H7 (cell line): ENCODE results near the gene PIK3R3. TPM values are rescaled to one million over a fixed set of nuclear protein-coding genes. Genes with fewer than 3 reads are reported as not detected.
"Not testable (repeated sequence)": the region's sequence is repeated elsewhere in the genome, so short reads cannot be mapped to it uniquely, and the experiment has no call there.

Experiments
- DNase-seq: peaks from one replicate; pipeline ENCODE4 v3.0.0; 2012
- H3K27me3 ChIP-seq: 2 replicates; pipeline ENCODE4 v1.6.0; 2011; ENCODE audit warnings: mild to moderate bottlenecking, low read length; ENCODE audit not compliant: control insufficient read depth, insufficient read depth
- H3K36me3 ChIP-seq: replicated peaks from 2 replicates; pipeline ENCODE4 v1.5.1; 2011; ENCODE audit warnings: low read length; ENCODE audit not compliant: control insufficient read depth, insufficient read depth
- H3K4me3 ChIP-seq: 2 replicates; pipeline ENCODE4 v1.5.1; 2011; ENCODE audit warnings: low read depth, mild to moderate bottlenecking, control low read depth, low read length, moderate library complexity; ENCODE audit not compliant: insufficient read depth
- total RNA-seq: library from RNA; depleted of rRNA; stranded (reverse); fragments of >200 nt; shearing (Covaris generic); gene quantifications from 2 replicates; pipeline ENCODE4 v1.2.3, GENCODE V29; 2014

Gene PIK3R3
- total RNA-seq, 1 experiment from 2014 or later: 5.7 TPM

GRCh38 chr1:46077644-46078043 is 54.8 kb downstream of the PIK3R3 start:
- Histone ChIP-seq H3K4me3 (no peak overlapping the region), H3K27me3 (no peaks in the 10 kb centered on the region), H3K36me3 (no peaks in the 10 kb centered on the region)
- no peak for DNase-seq

GRCh38 chr1:46076343-46076742 is 56.1 kb downstream of the PIK3R3 start:
- no peaks in the 10 kb centered on the region for H3K27me3 ChIP-seq
- no peak overlapping the region for H3K4me3 ChIP-seq
- no peaks in the 10 kb centered on the region for H3K36me3 ChIP-seq
- DNase-seq: no peak

- H3K27me3 ChIP-seq: no peaks in the 10 kb centered on the region
- H3K4me3 ChIP-seq: no peak overlapping the region
- DNase-seq: no peak
- H3K36me3 ChIP-seq: no peaks in the 10 kb centered on the region
Measured at GRCh38 chr1:46072975-46073374, 59.5 kb downstream of the PIK3R3 start.

- H3K4me3 ChIP-seq: no peak overlapping the region
- H3K36me3 ChIP-seq: no peaks in the 10 kb centered on the region
- DNase-seq: no peak
- H3K27me3 ChIP-seq: no peaks in the 10 kb centered on the region
Measured at GRCh38 chr1:46070164-46070814, 62.1 kb downstream of the PIK3R3 start.

- DNase-seq: no peak
- no peaks in the 10 kb centered on the region for H3K36me3 ChIP-seq
- H3K4me3 ChIP-seq: no peak overlapping the region
- H3K27me3 ChIP-seq: no peaks in the 10 kb centered on the region
Measured at GRCh38 chr1:46068525-46068924, 63.9 kb downstream of the PIK3R3 start.

- DNase-seq: no peak
Measured at GRCh38 chr1:46067652-46068051, 64.8 kb downstream of the PIK3R3 start.

GRCh38 chr1:46065405-46065804 is 67.0 kb downstream of the PIK3R3 start:
- H3K4me3 ChIP-seq: no peak overlapping the region
- DNase-seq: no peak

More at GRCh38 chr1:46067652-46068051, 64.8 kb downstream of the PIK3R3 start:
- Histone ChIP-seq H3K27me3 (no peaks in the 10 kb centered on the region), H3K36me3 (no peaks in the 10 kb centered on the region), H3K4me3 (no peak overlapping the region)

GRCh38 chr1:46064708-46065107 is 67.7 kb downstream of the PIK3R3 start:
- Histone ChIP-seq H3K4me3 (no peak overlapping the region), H3K36me3 (no peaks in the 10 kb centered on the region), H3K27me3 (no peaks in the 10 kb centered on the region)
- no peak for DNase-seq

More at GRCh38 chr1:46065405-46065804, 67.0 kb downstream of the PIK3R3 start:
- Histone ChIP-seq H3K36me3 (no peaks in the 10 kb centered on the region), H3K27me3 (no peaks in the 10 kb centered on the region)

GRCh38 chr1:46062651-46063319 is 69.6 kb downstream of the PIK3R3 start:
- H3K4me3 ChIP-seq: no peak overlapping the region
- H3K27me3 ChIP-seq: no peaks in the 10 kb centered on the region
- no peaks in the 10 kb centered on the region for H3K36me3 ChIP-seq
- no peak for DNase-seq

- no peaks in the 10 kb centered on the region for H3K36me3 ChIP-seq
- no peaks in the 10 kb centered on the region for H3K27me3 ChIP-seq
- H3K4me3 ChIP-seq: no peak overlapping the region
- DNase-seq: no peak
Measured at GRCh38 chr1:46061146-46061545, 71.3 kb downstream of the PIK3R3 start.

- no peak for DNase-seq
- no peaks in the 10 kb centered on the region for H3K36me3 ChIP-seq
- no peak overlapping the region for H3K4me3 ChIP-seq
- H3K27me3 ChIP-seq: no peaks in the 10 kb centered on the region
Measured at GRCh38 chr1:46058936-46059335, 73.5 kb downstream of the PIK3R3 start.

GRCh38 chr1:46057781-46058180 is 74.6 kb downstream of the PIK3R3 start:
- Histone ChIP-seq H3K4me3 (no peak overlapping the region), H3K36me3 (no peaks in the 10 kb centered on the region), H3K27me3 (no peaks in the 10 kb centered on the region)
- DNase-seq: no peak

- not testable (repeated sequence) for H3K36me3 ChIP-seq, H3K4me3 ChIP-seq, DNase-seq, H3K27me3 ChIP-seq
Measured at GRCh38 chr1:46057215-46057614, 75.2 kb downstream of the PIK3R3 start.

- Histone ChIP-seq H3K36me3 (no peaks in the 10 kb centered on the region), H3K4me3 (no peak overlapping the region), H3K27me3 (no peaks in the 10 kb centered on the region)
- no peak for DNase-seq
Measured at GRCh38 chr1:46056325-46056724, 76.1 kb downstream of the PIK3R3 start.

- DNase-seq: no peak
- H3K36me3 ChIP-seq: no peaks in the 10 kb centered on the region
- no peaks in the 10 kb centered on the region for H3K27me3 ChIP-seq
- H3K4me3 ChIP-seq: no peak overlapping the region
Measured at GRCh38 chr1:46053734-46054133, 78.7 kb downstream of the PIK3R3 start.
